OCI-LY1 (cell line): Measurements from ENCODE around the gene LDLR.

Experiments used
- H2AFZ ChIP-seq: fragments of 200-600 bp; sonication (generic), shearing (Covaris generic); 2 replicates; pipeline ENCODE4 v1.6.0; 2014; ENCODE audit warnings: antibody characterized with exemption, mild to moderate bottlenecking, low read length
- H3F3A ChIP-seq: fragments of 200-600 bp; sonication (generic), shearing (Covaris generic); 2 replicates; pipeline ENCODE4 v1.6.0; 2014; ENCODE audit warnings: mild to moderate bottlenecking, antibody characterized with exemption, low read length, moderate library complexity; ENCODE audit not compliant: insufficient read depth
- H3K27ac ChIP-seq: fragments of 200-600 bp; sonication (generic); 2 replicates; pipeline ENCODE4 v1.5.1; 2014; ENCODE audit warnings: low read length, mixed run types, mild to moderate bottlenecking, low read depth; ENCODE audit not compliant: poor library complexity, severe bottlenecking
- H3K27me3 ChIP-seq: fragments of 200-600 bp; sonication (generic); 2 replicates; pipeline ENCODE4 v1.6.0; 2014; ENCODE audit warnings: antibody characterized with exemption, mild to moderate bottlenecking, low read length, moderate library complexity; ENCODE audit not compliant: insufficient read depth
- H3K36me3 ChIP-seq: fragments of 200-600 bp; sonication (generic); 2 replicates; pipeline ENCODE4 v1.6.1; 2014; ENCODE audit warnings: mild to moderate bottlenecking, antibody characterized with exemption, low read length, moderate library complexity, mixed read lengths; ENCODE audit not compliant: insufficient read depth
- H3K4me1 ChIP-seq: fragments of 200-600 bp; sonication (generic); 2 replicates; pipeline ENCODE4 v1.5.1; 2014; ENCODE audit warnings: mild to moderate bottlenecking, low read length, moderate library complexity; ENCODE audit not compliant: insufficient read depth, severe bottlenecking
- H3K4me2 ChIP-seq: fragments of 200-600 bp; sonication (generic), shearing (Covaris generic); 2 replicates; pipeline ENCODE4 v1.6.1; 2014; ENCODE audit warnings: low read length
- H3K4me3 ChIP-seq: fragments of 200-600 bp; sonication (generic); 2 replicates; pipeline ENCODE4 v1.5.1; 2014; ENCODE audit warnings: low read length, low read depth, mild to moderate bottlenecking, mixed read lengths; ENCODE audit not compliant: poor library complexity, severe bottlenecking
- H3K79me2 ChIP-seq: fragments of 200-600 bp; shearing (Covaris generic); 2 replicates; pipeline ENCODE4 v1.6.1; 2016; ENCODE audit warnings: mixed run types, low read length, mixed read lengths; ENCODE audit not compliant: insufficient read depth
- H3K9ac ChIP-seq: fragments of 200-600 bp; sonication (generic), shearing (Covaris generic); 2 replicates; pipeline ENCODE4 v1.6.1; 2014; ENCODE audit warnings: mild to moderate bottlenecking, low read length, mixed read lengths
- H3K9me2 ChIP-seq: fragments of 200-600 bp; sonication (generic), shearing (Covaris generic); 2 replicates; pipeline ENCODE4 v1.6.1; 2014; ENCODE audit warnings: low read depth, mild to moderate bottlenecking, low read length, mixed read lengths
- H3K9me3 ChIP-seq: fragments of 200-600 bp; shearing (Covaris generic); 2 replicates; pipeline ENCODE4 v1.6.1; 2014; ENCODE audit warnings: low read length, mixed read lengths
- H4K20me1 ChIP-seq: fragments of 200-600 bp; sonication (generic), shearing (Covaris generic); 2 replicates; pipeline ENCODE4 v1.6.0; 2016; ENCODE audit warnings: mild to moderate bottlenecking, low read length; ENCODE audit not compliant: insufficient read depth
- CTCF ChIP-seq: fragments of 200-600 bp; sonication (generic), shearing (Covaris generic); IDR thresholded peaks from 2 replicates; pipeline ENCODE4 v1.5.1; 2017; ENCODE audit warnings: mild to moderate bottlenecking, antibody characterized with exemption, low read length, moderate library complexity, mixed read lengths
- EZH2 ChIP-seq: fragments of 200-600 bp; sonication (generic), shearing (Covaris generic); IDR thresholded peaks from 2 replicates; pipeline ENCODE4 v1.8.0; 2017; ENCODE audit warnings: borderline replicate concordance, mixed run types, mild to moderate bottlenecking, antibody characterized with exemption, low read length, moderate library complexity, mixed read lengths

Gene LDLR

GRCh38 chr19:11164296-11164695, 75.0 kb downstream of the LDLR start:
- no peaks in the 10 kb centered on the region for H3K9me3 ChIP-seq
- no peaks in the 10 kb centered on the region for H3K27me3 ChIP-seq
- no peak overlapping the region for H3K4me3 ChIP-seq
- peaks cover 38% of the 10 kb centered on the region for H3K36me3 ChIP-seq
- H3K4me2 ChIP-seq: no peak overlapping the region
- H3F3A ChIP-seq: no peaks in the 10 kb centered on the region
- H3K9ac ChIP-seq: no peak overlapping the region
- no peak overlapping the region for H3K27ac ChIP-seq
- H3K4me1 ChIP-seq: no peaks in the 10 kb centered on the region
- no peaks in the 10 kb centered on the region for H3K9me2 ChIP-seq
- no peak overlapping the region for H2AFZ ChIP-seq
- TF ChIP-seq EZH2 (no peak), CTCF (no peak)
- no peaks in the 10 kb centered on the region for H4K20me1 ChIP-seq
- H3K79me2 ChIP-seq: no peaks in the 10 kb centered on the region

- Histone ChIP-seq H3K79me2 (no peaks in the 10 kb centered on the region), H3K4me2 (no peak overlapping the region), H3K27ac (no peak overlapping the region), H3K4me3 (no peak overlapping the region), H4K20me1 (no peaks in the 10 kb centered on the region), H3F3A (no peaks in the 10 kb centered on the region), H3K4me1 (no peaks in the 10 kb centered on the region), H3K9me3 (no peaks in the 10 kb centered on the region), H3K9me2 (no peaks in the 10 kb centered on the region), H3K27me3 (no peaks in the 10 kb centered on the region), H3K36me3 (peaks cover 45% of the 10 kb centered on the region), H2AFZ (no peak overlapping the region), H3K9ac (no peak overlapping the region)
- no peak for TF ChIP-seq EZH2
- TF ChIP-seq CTCF: no peak
Measured at GRCh38 chr19:11164879-11165406, 75.7 kb downstream of the LDLR start.

GRCh38 chr19:11165486-11166030, 76.3 kb downstream of the LDLR start:
- H3K36me3 ChIP-seq: peaks cover 51% of the 10 kb centered on the region

More at GRCh38 chr19:11165486-11166030, 76.3 kb downstream of the LDLR start:
- Histone ChIP-seq H3F3A (no peaks in the 10 kb centered on the region), H3K27ac (no peak overlapping the region), H3K4me1 (no peaks in the 10 kb centered on the region), H4K20me1 (no peaks in the 10 kb centered on the region), H3K9ac (no peak overlapping the region), H3K4me2 (no peak overlapping the region), H3K9me3 (no peaks in the 10 kb centered on the region), H2AFZ (no peak overlapping the region), H3K27me3 (no peaks in the 10 kb centered on the region), H3K79me2 (no peaks in the 10 kb centered on the region), H3K4me3 (no peak overlapping the region), H3K9me2 (no peaks in the 10 kb centered on the region)
- no peak for TF ChIP-seq EZH2
- no peak for TF ChIP-seq CTCF
